GM21825 (cell line): ENCODE results near the gene CLCN3.
A peak's percentile ranks its signal among the peaks of the same experiment; 100 is the strongest.
"Not testable (repeated sequence)": the region's sequence is repeated elsewhere in the genome, so short reads cannot be mapped to it uniquely, and the experiment has no call there.

Source experiments
- ATAC-seq: cut with Tn5 transposase; IDR thresholded peaks from one replicate; pipeline ENCODE4 v1.9.1; 2021; ENCODE audit warnings: mild to moderate bottlenecking, moderate library complexity; ENCODE audit not compliant: unreplicated experiment

Gene CLCN3

DNA sequence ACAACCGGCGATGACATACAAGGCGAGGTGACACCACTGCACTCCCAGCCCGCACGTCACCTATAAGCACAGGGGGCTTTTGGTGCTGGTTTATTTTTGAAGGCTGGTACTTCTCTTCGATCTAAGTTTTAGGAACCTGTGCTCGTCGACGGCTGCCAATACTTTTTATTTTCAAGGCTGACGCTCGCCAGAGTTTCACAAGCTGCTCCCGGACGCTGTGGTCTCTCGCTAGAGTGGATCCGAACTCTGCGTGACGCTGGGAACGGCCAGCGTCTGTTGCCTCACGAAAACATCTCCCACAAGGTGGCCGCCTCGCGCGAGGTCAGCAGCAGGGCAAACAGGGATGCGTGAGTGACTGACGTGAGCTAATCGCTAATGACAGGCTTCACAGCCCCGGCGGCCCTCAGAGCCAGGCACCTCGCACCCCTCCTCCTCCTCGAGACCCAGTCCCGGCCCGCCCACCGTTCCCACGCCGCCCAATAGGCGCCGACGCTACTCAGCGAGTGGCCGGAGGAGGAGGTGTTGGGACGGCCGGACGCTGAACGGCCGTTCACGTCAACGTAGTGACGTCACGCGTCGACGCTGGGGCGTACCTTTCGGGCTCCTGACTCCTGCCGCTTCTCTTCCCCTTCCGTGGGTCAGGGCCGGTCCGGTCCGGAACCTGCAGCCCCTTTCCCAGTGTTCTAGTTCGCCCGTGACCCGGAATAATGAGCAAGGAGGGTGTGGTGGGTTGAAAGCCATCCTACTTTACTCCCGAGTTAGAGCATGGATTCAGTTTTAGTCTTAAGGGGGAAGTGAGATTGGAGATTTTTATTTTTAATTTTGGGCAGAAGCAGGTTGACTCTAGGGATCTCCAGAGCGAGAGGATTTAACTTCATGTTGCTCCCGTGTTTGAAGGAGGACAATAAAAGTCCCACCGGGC, at the start of gene CLCN3:
Gene CLCN3 (plus strand): TSS at position 621 of the 922 bp plus-strand sequence. CDS start 15,351 bp downstream, outside the sequence.
- ATAC-seq: peak; percentile 93

DNA sequence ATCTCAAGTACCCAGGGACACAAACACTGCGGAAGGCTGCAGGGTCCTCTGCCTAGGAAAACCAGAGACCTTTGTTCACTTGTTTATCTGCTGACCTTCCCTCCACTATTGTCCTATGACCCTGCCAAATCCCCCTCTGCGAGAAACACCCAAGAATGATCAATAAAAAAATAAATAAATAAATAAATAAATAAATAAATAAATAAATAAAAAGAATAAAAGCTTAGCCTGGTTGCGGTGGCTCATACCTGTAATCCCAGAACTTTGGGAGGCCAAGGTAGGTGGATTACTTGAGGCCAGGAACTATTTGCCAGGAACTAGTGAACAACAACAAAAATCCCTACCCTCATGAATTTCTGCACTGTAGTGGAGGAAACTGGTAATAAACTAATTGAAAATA, 49.4 kb upstream of the CLCN3 start:
- not testable (repeated sequence) for ATAC-seq

DNA sequence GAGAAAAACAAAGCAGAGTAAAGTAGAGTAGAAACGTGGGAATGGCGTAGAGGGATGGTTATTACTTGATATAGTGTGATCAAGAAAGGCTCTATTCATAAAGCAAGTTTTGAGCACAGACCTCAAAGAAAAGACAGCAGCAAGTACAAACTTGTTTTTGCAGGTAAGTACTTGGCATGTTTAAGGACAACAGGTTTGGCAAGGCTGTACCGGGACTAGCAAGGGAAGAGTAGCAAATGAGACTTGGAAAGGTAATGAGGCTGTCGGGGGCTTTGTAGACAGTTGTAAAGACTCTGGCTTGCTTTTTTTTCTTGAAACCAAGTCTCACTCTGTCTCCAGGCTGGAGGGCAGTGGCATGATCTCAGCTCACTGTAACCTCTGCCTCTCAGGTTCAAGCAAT, 48.9 kb upstream of the CLCN3 start:
- ATAC-seq: no peak

DNA sequence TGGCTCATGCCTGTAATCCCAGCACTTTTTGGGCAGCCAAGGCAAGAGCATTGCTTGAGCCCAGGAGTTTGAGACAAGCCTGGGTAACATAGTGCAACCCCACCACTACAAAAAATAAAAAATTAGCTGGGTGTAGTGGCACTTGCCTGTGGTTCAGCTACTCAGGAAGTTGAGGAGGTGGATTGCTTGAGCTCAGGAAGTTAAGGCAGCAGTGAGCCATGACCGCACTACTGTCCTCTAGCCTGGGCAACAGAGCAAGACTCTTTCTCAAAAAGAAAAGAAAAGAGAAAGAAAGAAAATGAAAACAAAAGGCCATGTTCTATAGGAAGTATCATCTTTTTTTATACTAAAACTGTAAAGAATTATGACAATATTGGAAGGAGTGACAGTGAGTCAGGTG, 46.5 kb upstream of the CLCN3 start:
- ATAC-seq: peak; percentile 69

DNA sequence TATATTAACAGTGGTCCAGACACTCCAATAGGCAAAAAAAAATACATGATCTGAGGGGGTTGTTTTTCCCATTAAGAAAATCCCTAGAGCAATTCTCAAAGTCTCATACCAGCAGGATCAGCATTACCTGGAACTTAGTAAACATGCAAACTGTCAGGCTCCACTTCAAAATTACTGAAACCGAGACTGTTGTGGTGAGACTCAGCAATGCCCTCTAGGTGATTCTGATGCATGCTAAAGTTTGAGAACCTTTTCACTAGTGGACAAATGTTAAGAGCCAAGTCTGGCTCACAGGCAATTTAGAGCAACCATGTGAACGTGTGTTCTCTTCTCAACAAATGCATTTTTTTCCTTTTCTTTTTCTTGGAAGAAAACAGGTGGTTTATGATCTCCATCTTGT, 38.2 kb upstream of the CLCN3 start:
- ATAC-seq: peak; percentile 93

DNA sequence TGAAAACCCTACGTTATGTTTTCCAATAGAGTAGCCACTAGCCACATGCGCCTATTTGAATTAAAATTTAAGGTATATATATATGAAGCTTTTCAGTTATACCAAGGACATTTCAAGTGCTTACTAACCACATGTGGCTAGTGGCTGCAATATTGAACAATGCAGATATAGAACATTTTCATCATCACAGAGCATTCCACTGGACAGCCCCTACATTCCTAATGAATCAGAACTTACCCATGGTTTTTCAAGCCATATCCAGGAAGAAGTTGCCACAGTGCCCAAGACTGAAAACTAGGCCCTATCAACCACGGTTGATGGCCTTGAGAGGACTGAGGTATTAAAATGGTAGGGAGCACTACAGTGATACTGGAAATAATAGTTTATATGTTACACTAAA, 37.7 kb upstream of the CLCN3 start:
- no peak for ATAC-seq

DNA sequence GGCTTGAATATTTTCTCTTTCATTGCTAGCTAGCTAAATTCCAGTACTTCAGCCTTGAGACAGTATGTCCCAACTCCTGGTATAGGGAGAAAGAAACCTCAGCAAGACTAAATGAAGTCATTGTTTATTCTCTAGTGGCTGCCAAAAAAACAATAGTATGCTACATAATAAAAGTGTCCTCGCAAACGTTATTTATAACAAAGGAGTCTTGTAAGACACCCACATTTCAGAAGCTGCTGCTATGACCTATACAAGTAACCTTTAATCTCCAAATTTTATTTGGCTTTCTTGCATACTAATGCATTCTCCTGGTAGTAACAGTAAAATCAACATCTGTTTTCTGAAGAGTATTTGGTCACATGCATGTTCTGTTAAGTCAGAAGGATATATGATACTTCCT, 36.8 kb upstream of the CLCN3 start:
- ATAC-seq: no peak

DNA sequence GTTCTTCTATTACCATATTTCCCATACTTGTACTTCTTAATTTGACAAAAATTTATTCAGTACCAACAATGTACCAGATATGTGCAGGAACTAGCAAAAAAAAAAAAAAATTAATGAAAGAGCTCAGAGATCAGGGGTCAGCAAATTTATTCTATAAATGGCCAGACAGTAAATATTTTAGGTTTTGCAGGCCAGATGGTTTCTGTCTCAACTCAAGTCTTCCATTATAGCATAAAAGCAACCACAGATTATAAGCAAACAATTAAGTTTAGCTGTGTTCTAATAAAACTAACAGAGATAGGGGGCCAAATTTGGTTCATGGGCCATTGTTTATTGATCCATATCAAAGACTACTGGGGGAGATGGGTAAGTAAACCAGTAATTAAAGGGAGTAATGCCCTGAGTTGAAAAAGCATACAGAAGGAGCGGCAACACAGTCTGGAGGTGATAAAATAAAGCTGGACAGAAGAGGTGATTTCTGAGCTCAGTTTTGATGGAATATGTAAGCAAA, 27.3 kb upstream of the CLCN3 start:
- no peak for ATAC-seq

DNA sequence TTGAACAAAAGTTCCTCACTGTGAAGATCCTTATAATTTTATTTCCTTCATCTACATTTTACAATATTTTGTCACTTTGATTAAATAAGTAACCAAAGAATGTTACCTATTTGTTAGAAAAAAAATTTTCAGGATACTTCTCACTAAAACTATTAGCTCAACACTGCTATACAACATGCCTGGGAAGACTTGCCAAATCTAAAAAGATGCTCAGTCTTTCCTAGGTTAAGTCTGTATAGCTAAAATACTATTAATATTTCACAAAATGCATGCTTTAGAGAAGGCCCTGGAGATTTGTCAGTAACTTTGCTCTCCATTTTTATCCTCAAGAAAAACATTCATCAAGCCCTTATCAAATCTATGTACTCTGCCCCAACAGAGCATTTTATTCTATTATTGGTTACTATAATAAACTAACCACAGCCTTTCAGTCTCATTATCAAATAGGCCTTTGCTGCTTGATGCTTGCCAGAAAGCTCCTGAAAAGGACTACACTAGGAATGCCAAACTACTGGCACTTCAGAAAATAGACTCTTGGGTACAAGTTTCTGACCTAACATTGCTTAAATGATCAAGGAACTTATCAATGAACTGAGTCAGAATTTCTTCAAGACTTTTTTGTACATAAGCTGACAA, 25.7 kb upstream of the CLCN3 start:
- no peak for ATAC-seq

DNA sequence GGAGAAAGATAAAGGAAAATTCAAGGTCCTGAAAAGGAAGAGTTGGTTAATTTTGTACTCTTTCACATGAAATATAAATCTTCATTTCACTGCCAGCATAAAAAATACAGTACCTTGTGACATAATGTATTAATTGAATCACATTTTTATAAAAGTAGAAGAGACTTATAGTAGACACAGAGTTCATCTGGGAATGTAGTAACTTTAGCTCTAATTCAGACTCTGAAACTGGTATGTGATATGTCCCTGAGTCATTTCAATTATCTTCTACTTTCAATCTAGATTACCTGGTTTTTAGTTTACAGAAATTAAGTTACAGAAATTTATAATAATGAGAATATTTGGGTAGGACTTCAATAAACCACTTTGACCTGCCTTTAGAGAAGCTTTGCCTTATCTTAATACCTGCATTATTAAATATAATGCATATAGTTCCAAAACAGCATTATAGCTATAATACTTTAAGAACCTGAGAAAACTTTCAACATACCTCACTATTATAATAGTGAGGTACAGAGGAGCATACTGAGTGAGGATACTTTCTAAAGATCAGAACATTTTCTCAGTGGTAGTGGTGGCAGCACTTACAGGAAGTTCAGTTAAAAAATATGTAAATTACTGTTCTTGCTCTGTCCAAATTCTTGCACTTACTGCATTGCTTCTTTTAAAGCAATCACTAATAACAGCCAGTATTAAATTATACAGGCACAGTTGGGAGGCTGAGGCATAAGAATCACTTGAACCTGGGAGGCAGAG, 19.2 kb upstream of the CLCN3 start:
- no peak for ATAC-seq

DNA sequence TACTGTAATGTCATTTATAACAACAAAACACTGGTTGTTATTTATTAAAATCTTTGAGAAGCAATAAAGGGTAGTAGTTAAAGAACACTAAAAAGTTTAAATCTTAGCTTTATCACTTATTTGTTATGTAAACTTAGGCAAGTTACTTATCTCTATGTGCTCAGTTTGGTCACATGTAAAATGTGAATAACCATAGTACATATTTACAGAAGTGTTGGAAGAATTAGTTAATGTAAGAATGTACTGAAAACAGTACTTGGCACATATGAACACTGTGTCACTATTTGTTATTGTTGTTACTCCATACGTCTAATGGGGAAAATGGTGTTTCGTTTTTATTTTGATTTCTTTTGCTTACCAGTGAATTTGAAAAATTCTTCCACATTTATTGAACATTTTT, 17.1 kb upstream of the CLCN3 start:
- ATAC-seq: no peak

DNA sequence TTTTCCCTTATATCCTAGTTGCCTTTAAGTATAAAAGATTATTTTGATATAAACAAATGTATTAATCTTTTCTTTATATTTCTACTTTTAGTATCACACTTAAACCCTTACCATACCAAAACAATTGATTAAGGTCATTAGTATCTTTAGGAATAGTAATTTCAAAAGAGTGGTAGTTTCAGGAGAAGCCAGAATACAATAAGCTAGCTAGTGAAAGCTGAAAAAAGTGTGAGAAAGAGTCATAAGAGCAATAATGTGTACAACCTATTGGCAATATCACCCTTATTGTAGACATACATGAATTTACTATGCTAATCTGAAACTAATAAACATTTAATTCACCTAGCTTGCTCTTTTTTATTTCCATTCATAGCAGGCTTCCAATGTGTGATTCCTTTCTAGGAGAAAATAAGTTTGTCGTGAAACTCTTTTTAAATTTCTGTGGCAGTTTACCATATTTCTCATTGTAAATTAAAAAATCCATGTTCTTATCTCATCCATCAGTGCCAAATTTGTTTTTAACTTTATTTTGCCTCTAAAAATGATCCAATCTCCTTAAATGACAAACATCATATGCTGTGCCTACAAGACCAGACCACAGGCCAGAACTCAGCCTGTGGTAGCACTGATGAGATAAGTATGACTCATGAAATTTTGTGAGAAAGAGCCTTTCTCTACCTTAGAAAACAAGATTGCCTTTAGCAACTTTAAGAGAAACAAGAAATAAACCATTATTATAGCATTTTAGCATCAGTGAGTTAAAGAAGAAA, 16.1 kb upstream of the CLCN3 start:
- ATAC-seq: peak; percentile 76

DNA sequence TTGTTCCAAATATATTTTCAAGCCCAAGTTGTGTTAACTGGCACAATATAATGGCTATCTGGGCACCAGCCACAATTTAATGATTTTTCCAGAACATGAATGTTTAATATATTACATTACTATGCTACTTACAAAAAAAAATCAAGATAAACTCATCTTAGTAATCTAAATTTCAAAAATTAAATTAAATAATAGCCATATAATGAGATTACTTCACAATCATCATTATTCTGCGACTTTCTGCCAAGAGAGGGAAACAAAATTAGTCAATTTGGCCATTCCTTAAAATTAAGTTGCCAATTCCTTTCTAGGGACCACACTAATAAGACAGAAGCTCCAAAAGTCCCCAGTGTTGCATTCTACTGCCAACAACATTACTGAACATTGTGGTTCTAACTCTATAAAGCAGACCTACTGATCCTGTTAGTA, 15.5 kb upstream of the CLCN3 start:
- ATAC-seq: no peak

DNA sequence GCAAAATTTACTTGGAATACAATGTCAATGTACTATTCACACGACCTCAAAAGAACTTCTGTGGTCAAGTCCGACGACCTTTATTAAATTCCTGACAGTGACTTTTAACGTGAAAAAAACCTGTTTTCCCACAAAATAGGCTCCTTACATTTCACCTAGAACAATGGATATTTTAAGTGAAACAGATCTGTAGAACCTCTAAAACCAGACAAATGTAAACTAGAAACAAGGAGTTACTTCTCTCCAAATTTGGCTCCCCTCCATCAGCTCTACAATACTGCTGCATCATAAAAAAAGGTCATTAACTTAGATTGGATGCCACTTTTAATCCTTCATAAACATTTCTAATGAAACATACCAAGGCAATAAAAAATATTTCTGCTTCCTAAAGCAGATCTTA, 9.2 kb upstream of the CLCN3 start:
- ATAC-seq: no peak

DNA sequence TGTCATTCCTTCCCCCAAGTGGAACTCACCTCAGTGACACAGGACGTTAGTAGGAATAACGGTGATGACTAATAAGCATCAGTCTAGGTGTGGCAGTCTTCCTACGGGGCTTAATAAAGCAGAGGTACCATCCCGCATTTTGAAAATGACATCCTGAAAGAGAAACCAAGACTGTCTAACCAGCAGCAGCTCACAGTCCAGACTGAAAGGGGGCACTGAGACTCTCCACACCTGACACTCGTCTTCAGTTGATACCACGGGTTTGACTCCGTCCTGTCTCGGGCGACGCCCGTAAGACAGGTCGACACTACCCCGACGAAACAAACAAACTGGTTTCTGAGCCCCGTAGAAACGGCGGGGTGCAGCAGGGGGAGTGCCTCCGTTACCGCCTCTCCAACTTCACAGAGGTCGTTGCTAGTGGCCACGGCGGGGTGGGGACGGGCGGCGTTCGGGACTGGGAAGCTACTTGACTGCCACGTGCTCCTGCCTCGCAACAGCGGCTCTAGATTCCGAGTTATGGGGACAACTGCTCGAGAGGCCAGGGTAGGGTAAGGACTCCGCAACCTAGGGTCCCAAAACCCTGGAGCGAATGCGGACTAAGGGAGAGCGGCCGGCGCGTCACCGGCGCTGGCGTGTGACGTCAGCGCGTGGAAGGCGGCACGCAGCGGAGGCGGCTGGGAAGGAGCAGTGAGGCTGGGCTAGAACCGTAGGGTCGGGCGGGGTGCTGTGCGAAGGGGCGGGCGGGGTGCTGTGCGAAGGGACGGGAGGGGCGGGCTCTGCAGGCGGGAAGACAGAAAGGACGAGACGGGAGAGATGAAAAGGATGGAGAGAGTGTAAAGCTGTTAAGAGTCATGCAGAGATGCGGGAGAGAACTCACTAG, 8.1 kb upstream of the CLCN3 start, which contains the start of gene NEK1:
Gene NEK1 (minus strand): TSS at position 593 of the 880 bp plus-strand sequence. CDS start 9,953 bp downstream, outside the sequence.
- peak; percentile 91 for ATAC-seq

DNA sequence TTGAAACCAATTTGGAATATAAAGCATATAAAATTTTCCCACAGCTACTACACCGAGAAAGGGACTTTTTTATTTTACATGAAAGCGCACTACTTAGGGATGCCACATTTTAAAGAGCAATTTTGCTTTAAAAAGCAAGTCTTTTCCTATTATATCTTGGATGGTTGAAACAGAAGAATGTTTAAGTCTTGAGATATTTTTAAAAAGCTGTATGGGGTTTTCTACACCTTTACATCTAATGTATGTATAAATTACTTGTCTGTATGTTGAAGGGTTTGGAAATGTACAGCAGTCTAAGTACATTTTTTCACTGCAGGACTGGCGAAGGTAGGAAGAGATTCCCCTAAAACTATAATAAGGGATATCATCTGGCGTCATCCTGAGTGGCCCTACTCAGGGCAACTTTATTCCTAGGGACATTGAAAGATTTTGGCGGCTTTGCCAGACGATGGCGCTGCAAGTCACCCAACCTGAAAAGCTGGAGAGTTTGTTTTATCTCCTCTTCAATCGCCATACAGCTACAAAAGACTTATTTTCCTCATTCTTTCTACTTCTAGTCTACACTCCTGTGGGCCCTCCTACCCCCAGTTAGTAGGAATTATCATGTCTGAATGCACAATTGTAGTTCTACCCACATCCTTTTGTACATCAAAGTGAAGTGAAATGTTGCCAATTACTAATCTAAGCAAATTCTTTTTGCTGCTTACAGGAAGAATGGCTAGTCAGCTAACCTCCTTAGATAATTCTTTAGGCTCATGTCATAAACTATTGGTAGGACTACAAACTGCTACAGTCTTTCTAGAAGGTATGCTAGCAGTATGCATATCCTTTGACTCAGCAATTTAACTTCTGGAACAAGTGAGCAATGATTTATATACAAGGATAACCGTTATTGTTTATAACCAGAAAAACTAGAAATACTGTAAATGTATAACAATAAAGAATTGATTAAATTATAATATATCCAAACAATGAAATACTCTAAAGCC, 7.2 kb upstream of the CLCN3 start:
- peak; percentile 43 for ATAC-seq

DNA sequence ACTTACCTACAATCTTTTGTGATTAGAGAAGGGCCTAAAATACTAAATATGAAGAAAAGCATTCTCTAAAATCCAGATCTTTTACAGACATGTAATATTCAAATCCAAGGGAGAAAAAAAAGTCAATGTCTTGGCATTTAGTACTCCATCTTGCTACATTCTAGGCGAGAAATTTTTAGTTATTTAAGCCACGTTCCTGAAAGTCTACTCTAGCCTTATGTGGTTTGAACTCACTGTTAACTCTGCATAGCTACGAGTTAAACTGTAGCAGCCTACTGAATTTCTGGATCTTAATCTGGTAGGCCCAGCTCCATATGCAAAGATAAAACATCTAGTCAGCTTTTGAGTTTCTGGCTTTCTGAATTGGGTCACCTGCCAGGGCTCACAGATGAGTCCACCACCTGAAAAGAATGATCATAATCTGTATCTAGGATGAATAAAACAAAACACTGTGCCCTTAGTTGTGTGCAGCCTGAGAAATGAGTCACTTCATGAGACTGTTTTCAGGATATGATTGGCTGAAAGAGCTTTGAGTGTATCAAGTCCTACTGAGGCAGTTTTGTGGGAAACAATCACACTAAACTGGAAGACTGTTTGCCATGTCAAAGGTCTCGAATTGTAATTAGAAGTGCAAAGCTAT, 4.8 kb upstream of the CLCN3 start:
- no peak for ATAC-seq

DNA sequence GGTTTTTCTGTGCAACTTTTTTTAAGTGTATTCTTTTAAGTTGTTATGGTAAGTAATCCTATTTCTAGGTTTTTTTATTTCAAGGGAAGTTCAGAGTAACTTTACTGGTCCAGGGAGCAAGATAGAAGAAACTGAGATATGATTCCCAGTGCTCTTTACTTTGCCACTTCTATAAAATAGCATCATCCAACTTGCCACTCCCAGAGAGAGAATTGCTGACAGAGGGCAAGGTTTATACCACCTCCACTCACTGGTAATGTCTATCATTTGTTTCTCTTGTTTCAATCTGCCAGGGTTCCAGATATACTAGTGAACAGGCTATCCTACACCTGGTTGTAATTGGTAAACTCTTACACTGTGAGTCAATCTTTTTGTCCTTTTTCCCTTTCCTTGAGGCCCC, 3.5 kb upstream of the CLCN3 start:
- ATAC-seq: no peak
